IPS-18c (cell line): ENCODE data around the gene PLXNB1.

Experiments
- H3K4me3 ChIP-seq: 2 replicates; pipeline ENCODE4 v1.7.0; 2013; ENCODE audit warnings: low read depth, mild to moderate bottlenecking, low read length, moderate library complexity; ENCODE audit not compliant: insufficient read depth
- H3K9me3 ChIP-seq: one replicate; pipeline ENCODE4 v1.6.1; 2013; ENCODE audit warnings: mild to moderate bottlenecking, low read length, moderate library complexity; ENCODE audit not compliant: control insufficient read depth, insufficient read depth

Gene PLXNB1

GRCh38 chr3:48426944-48427629, 2.8 kb downstream of the PLXNB1 start:
- H3K9me3 ChIP-seq = no peaks in the 10 kb centered on the region
- 0 out of 2 replicates have a peak overlapping the region, but pooled peaks have one; percentile 9 for H3K4me3 ChIP-seq

- Histone ChIP-seq H3K4me3 (no peak overlapping the region), H3K9me3 (no peaks in the 10 kb centered on the region)
Observed at GRCh38 chr3:48426401-48426909, 3.4 kb downstream of the PLXNB1 start.

- Histone ChIP-seq H3K4me3 (no peak overlapping the region), H3K9me3 (no peaks in the 10 kb centered on the region)
Observed at GRCh38 chr3:48425281-48425812, 4.5 kb downstream of the PLXNB1 start.

- Histone ChIP-seq H3K4me3 (no peak overlapping the region), H3K9me3 (no peaks in the 10 kb centered on the region)
Observed at GRCh38 chr3:48423883-48424695, 5.8 kb downstream of the PLXNB1 start.

GRCh38 chr3:48423241-48423882, 6.5 kb downstream of the PLXNB1 start:
- no peaks in the 10 kb centered on the region for H3K9me3 ChIP-seq
- no peak overlapping the region for H3K4me3 ChIP-seq

GRCh38 chr3:48422681-48423080, 7.2 kb downstream of the PLXNB1 start:
- Histone ChIP-seq H3K4me3 (no peak overlapping the region), H3K9me3 (no peaks in the 10 kb centered on the region)

GRCh38 chr3:48422272-48422671, 7.6 kb downstream of the PLXNB1 start:
- Histone ChIP-seq H3K9me3 (no peaks in the 10 kb centered on the region), H3K4me3 (no peak overlapping the region)

- Histone ChIP-seq H3K9me3 (no peaks in the 10 kb centered on the region), H3K4me3 (no peak overlapping the region)
Observed at GRCh38 chr3:48420561-48420960, 9.3 kb downstream of the PLXNB1 start.

- Histone ChIP-seq H3K4me3 (no peak overlapping the region), H3K9me3 (no peaks in the 10 kb centered on the region)
Observed at GRCh38 chr3:48419597-48419996, 10.3 kb downstream of the PLXNB1 start.

- no peaks in the 10 kb centered on the region for H3K9me3 ChIP-seq
- H3K4me3 ChIP-seq = no peak overlapping the region
Observed at GRCh38 chr3:48419149-48419548, 10.7 kb downstream of the PLXNB1 start.

GRCh38 chr3:48418651-48419050, 11.2 kb downstream of the PLXNB1 start:
- Histone ChIP-seq H3K9me3 (no peaks in the 10 kb centered on the region), H3K4me3 (no peak overlapping the region)

GRCh38 chr3:48418140-48418539, 11.7 kb downstream of the PLXNB1 start:
- H3K4me3 ChIP-seq = no peak overlapping the region

GRCh38 chr3:48417529-48418108, 12.3 kb downstream of the PLXNB1 start:
- no peak overlapping the region for H3K4me3 ChIP-seq
- no peaks in the 10 kb centered on the region for H3K9me3 ChIP-seq

More at GRCh38 chr3:48418140-48418539, 11.7 kb downstream of the PLXNB1 start:
- no peaks in the 10 kb centered on the region for H3K9me3 ChIP-seq

- no peaks in the 10 kb centered on the region for H3K9me3 ChIP-seq
- no peak overlapping the region for H3K4me3 ChIP-seq
Observed at GRCh38 chr3:48416546-48416945, 13.3 kb downstream of the PLXNB1 start.

GRCh38 chr3:48416091-48416505, 13.8 kb downstream of the PLXNB1 start:
- no peaks in the 10 kb centered on the region for H3K9me3 ChIP-seq
- no peak overlapping the region for H3K4me3 ChIP-seq

GRCh38 chr3:48415251-48415953, 14.5 kb downstream of the PLXNB1 start:
- H3K9me3 ChIP-seq = no peaks in the 10 kb centered on the region

More at GRCh38 chr3:48415251-48415953, 14.5 kb downstream of the PLXNB1 start:
- H3K4me3 ChIP-seq = no peak overlapping the region
